CD8-positive, alpha-beta memory T cell (primary cell): Measurements from ENCODE around the gene RIPOR3. TPM values are rescaled to one million over a fixed set of nuclear protein-coding genes. Genes with fewer than 3 reads are reported as not detected.
A peak's percentile ranks its signal among the peaks of the same experiment; 100 is the strongest.

ENCODE experiments used
- CTCF ChIA-PET: fragments of 350-600 bp; sonication (Branson Sonifier 250); formaldehyde crosslinking; loops from one replicate; lab custom pipeline; 2021; ENCODE audit warnings: antibody characterized with exemption; lab: Charles Lee
- POLR2A ChIA-PET: fragments of 350-600 bp; sonication (Branson Sonifier 250); formaldehyde crosslinking; loops from one replicate; lab custom pipeline; 2021; ENCODE audit warnings: antibody characterized with exemption; lab: Charles Lee
- DNase-seq, 5 donors: peaks; one replicate each; pipeline versions ENCODE4 v3.0.0 to v3.0.0-alpha.2; 2020 to 2022; ENCODE audit warnings: mixed read lengths in 1 of 5
- H3K27ac ChIP-seq: one replicate; pipeline ENCODE4 v1.7.0; 2013; ENCODE audit warnings: low read depth, mild to moderate bottlenecking, low read length, moderate library complexity
- H3K27me3 ChIP-seq: 2 replicates; pipeline ENCODE4 v1.7.0; 2013; ENCODE audit warnings: low read length, mild to moderate bottlenecking; ENCODE audit not compliant: insufficient read depth, poor library complexity, severe bottlenecking
- H3K36me3 ChIP-seq: 2 replicates; pipeline ENCODE4 v1.7.0; 2013; ENCODE audit warnings: mild to moderate bottlenecking, low read length, moderate library complexity; ENCODE audit not compliant: insufficient read depth
- H3K4me1 ChIP-seq: 2 replicates; pipeline ENCODE4 v1.7.0; 2013; ENCODE audit warnings: mild to moderate bottlenecking, low read length, moderate library complexity; ENCODE audit not compliant: insufficient read depth
- H3K4me3 ChIP-seq: 2 replicates; pipeline ENCODE4 v1.7.0; 2013; ENCODE audit warnings: mild to moderate bottlenecking, low read length
- H3K9me3 ChIP-seq: 2 replicates; pipeline ENCODE4 v1.7.0; 2013; ENCODE audit warnings: mild to moderate bottlenecking, low read length
- H3K27ac Mint-ChIP-seq, 8 donors: one replicate each; pipeline ENCODE4 v1.8.0; 2020 to 2021; ENCODE audit warnings: mixed read lengths in 8 of 8, mild to moderate bottlenecking in 6 of 8, inconsistent platforms in 3 of 8, moderate library complexity in 3 of 8
- H3K27me3 Mint-ChIP-seq, 2 donors: one replicate each; pipeline ENCODE4 v1.8.0; 2020 to 2021; ENCODE audit warnings: mixed read lengths in 2 of 2, mild to moderate bottlenecking in 1 of 2, moderate library complexity in 1 of 2
- H3K36me3 Mint-ChIP-seq, 3 donors: one replicate each; pipeline ENCODE4 v1.8.0; 2020 to 2021; ENCODE audit warnings: mixed read lengths in 3 of 3, inconsistent platforms in 1 of 3, mild to moderate bottlenecking in 1 of 3
- H3K4me1 Mint-ChIP-seq, 3 donors: one replicate each; pipeline ENCODE4 v1.8.0; 2020 to 2021; ENCODE audit warnings: mixed read lengths in 3 of 3, inconsistent platforms in 1 of 3, mild to moderate bottlenecking in 1 of 3
- H3K4me3 Mint-ChIP-seq, 7 donors: one replicate each; pipeline ENCODE4 v1.8.0; 2020 to 2021; ENCODE audit warnings: mixed read lengths in 7 of 7, mild to moderate bottlenecking in 6 of 7, moderate library complexity in 4 of 7, inconsistent platforms in 2 of 7
- H3K9me3 Mint-ChIP-seq, 5 donors: one replicate each; pipeline ENCODE4 v1.8.0; 2020 to 2022; ENCODE audit warnings: mixed read lengths in 5 of 5, mild to moderate bottlenecking in 3 of 5, moderate library complexity in 2 of 5, inconsistent platforms in 1 of 5
- polyA plus RNA-seq: library from polyadenylated mRNA; unstranded; fragments of 300-500 nt; fragmentation: Illumina TruSeq; gene quantifications from one replicate; pipeline ENCODE4 v1.2.3, GENCODE V29; 2021
- total RNA-seq, 2 experiments: library from RNA; stranded (reverse); gene quantifications; one replicate each; pipeline ENCODE4 v1.2.3, GENCODE V29; 2021

The RIPOR3 gene
- total and polyA plus RNA-seq, 3 experiments from 2014 or later = 1.8 TPM; not detected in 2

DNA sequence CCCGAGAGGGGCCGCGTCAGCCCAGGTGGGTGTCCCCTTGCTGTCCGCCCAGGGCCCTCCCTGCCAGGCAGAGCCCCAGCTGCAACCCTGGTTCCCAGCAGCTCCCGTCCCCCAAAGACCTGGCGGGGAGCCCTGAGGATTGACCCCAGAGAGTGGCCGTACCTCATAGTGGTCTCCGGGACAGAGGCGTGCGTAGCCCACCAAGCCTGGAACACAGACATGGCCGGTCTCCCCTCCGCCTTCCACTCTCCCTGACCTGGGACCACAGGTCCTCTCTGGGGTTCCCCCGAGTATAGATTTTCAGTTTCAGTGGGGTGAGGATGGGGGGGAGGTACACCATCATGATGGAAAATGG, 82.6 kb downstream of the RIPOR3 start:
- Histone ChIP-seq H3K36me3 (no peaks in the 10 kb centered on the region), H3K4me1 (no peaks in the 10 kb centered on the region), H3K27ac (no peak overlapping the region), H3K27me3 (no peaks in the 10 kb centered on the region), H3K9me3 (no peaks in the 10 kb centered on the region), H3K4me3 (no peak overlapping the region)
- POLR2A ChIA-PET = no interaction called here
- H3K36me3 Mint-ChIP-seq = no peaks in the 10 kb centered on the region
- no peaks in the 10 kb centered on the region for H3K4me1 Mint-ChIP-seq
- CTCF ChIA-PET = interaction anchor here (1.1 kb wide), 1 partner anchor 20 kb away, joined by 3 read pairs; no protein-coding TSS in a partner anchor
- H3K27me3 Mint-ChIP-seq = peaks cover under 1 to 9% of the 10 kb centered on the region in 2 donors
- H3K27ac Mint-ChIP-seq = no peak overlapping the region
- H3K9me3 Mint-ChIP-seq = no peaks in the 10 kb centered on the region
- no peak for DNase-seq
- H3K4me3 Mint-ChIP-seq = no peak overlapping the region

DNA sequence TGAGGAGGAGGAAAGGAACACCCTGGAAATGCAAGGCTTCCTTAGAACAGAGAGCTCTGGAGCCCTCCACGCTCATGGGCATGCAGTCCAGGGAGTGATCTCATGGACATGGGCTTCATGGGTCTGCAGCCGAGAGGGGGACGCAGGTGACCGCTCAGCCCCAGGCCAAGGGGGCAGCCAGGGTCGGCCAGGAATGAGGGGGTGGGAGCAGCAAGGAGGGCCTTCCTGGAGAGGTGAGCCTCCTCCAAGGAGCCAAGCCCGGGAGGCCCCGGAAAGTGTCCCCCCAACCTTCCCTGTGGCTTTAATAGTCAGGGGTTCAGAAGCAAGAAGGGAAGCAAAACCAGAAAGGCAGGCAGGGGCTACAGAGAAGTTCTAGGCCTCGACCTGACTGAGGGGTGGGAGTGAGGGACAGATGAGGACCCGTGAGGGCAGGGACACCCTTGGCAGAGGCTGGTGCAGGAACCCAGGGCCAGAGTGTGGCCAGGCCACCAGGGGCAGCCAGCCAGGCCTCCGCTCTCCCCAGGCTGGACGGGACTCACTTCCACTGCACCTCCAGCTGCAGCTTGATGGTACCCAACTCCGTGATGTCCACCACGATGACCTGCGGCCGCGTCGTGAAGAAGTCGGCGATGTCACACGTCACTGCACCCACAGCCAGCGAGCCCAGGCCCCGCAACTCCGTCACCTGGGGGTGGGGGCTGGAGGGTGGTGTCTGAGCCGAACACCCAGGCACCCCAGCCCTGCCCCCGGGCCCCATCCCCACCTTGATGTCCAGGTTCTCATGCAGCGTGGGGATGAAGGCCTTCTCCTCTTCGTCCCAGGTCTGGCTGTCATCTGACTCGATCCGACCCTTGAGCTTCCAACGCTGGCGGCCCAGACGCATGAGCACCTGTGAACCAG, 83.2 kb downstream of the RIPOR3 start:
- Mint-ChIP-seq H3K9me3 (no peaks in the 10 kb centered on the region), H3K4me3 (no peak overlapping the region)
- CTCF ChIA-PET = no interaction called here

DNA sequence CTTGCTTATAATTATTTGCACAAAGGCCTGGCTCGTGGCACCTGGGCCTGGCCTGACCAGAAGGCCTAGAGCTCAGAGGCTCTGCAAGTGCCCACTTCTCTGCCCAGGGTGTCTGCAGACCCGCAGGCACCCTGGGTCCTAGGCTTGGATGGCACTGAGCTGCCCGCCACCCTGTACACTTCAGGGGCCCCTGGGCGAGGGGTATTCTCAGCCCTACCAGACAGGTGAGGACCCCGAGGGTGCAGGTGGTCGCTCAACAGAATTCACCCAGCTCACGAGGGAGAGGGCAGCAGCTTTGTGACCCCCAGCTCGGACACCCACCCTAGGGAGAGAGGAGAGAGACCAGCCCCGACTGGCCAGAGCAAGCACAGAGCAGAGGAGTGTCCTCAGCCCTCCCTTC, 83.9 kb downstream of the RIPOR3 start:
- no peaks in the 10 kb centered on the region for H3K36me3 Mint-ChIP-seq
- H3K27ac ChIP-seq = no peak overlapping the region
- no peak for DNase-seq
- no peaks in the 10 kb centered on the region for H3K9me3 ChIP-seq
- no peak overlapping the region for H3K4me3 ChIP-seq
- no peaks in the 10 kb centered on the region for H3K9me3 Mint-ChIP-seq
- peaks cover 0 to 3% (median 1%) of the 10 kb centered on the region in 3 donors for H3K4me1 Mint-ChIP-seq
- POLR2A ChIA-PET = no interaction called here
- no peak overlapping the region for H3K4me3 Mint-ChIP-seq
- H3K27ac Mint-ChIP-seq = no peak overlapping the region
- no peaks in the 10 kb centered on the region for H3K36me3 ChIP-seq
- CTCF ChIA-PET = no interaction called here
- H3K27me3 ChIP-seq = no peaks in the 10 kb centered on the region
- H3K27me3 Mint-ChIP-seq = peaks cover 0 to 14% of the 10 kb centered on the region in 2 donors
- no peaks in the 10 kb centered on the region for H3K4me1 ChIP-seq

More for the DNA sequence above, 83.2 kb downstream of the RIPOR3 start:
- Histone ChIP-seq H3K9me3 (no peaks in the 10 kb centered on the region), H3K27ac (no peak overlapping the region), H3K4me3 (no peak overlapping the region), H3K27me3 (no peaks in the 10 kb centered on the region), H3K36me3 (no peaks in the 10 kb centered on the region), H3K4me1 (no peaks in the 10 kb centered on the region)
- POLR2A ChIA-PET = no interaction called here
- DNase-seq = no peak
- peaks cover 0 to 10% of the 10 kb centered on the region in 2 donors for H3K27me3 Mint-ChIP-seq
- H3K36me3 Mint-ChIP-seq = no peaks in the 10 kb centered on the region
- H3K4me1 Mint-ChIP-seq = no peaks in the 10 kb centered on the region
- H3K27ac Mint-ChIP-seq = no peak overlapping the region

DNA sequence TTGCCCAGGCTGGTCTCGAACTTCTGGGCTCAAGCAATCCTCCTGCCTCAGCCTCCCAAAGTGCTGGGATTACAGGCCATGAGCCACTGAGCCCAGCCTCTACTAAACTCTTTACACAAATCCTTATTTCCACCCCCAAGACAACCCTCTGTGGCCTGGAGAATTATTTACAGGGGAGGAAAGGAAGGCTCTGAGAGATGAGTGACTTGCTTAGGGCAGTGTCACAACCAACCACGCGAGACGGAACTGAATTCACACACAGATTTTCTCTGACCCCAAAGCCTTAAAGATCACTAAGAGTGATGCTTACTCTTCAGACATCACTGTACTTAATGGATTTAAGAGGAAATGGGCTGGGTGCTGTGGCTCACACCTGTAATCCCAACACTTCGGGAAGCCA, 86.2 kb downstream of the RIPOR3 start:
- Histone ChIP-seq H3K4me3 (no peak overlapping the region), H3K36me3 (no peaks in the 10 kb centered on the region), H3K4me1 (no peaks in the 10 kb centered on the region), H3K9me3 (no peaks in the 10 kb centered on the region), H3K27me3 (no peaks in the 10 kb centered on the region), H3K27ac (no peak overlapping the region)
- no peak for DNase-seq
- ChIA-PET POLR2A (no interaction called here), CTCF (no interaction called here)
- no peak overlapping the region for H3K4me3 Mint-ChIP-seq
- peaks cover 0 to 13% of the 10 kb centered on the region in 2 donors for H3K27me3 Mint-ChIP-seq
- H3K9me3 Mint-ChIP-seq = no peaks in the 10 kb centered on the region
- no peaks in the 10 kb centered on the region for H3K36me3 Mint-ChIP-seq
- H3K27ac Mint-ChIP-seq = no peak overlapping the region
- peaks cover 0 to 3% (median 1%) of the 10 kb centered on the region in 3 donors for H3K4me1 Mint-ChIP-seq

DNA sequence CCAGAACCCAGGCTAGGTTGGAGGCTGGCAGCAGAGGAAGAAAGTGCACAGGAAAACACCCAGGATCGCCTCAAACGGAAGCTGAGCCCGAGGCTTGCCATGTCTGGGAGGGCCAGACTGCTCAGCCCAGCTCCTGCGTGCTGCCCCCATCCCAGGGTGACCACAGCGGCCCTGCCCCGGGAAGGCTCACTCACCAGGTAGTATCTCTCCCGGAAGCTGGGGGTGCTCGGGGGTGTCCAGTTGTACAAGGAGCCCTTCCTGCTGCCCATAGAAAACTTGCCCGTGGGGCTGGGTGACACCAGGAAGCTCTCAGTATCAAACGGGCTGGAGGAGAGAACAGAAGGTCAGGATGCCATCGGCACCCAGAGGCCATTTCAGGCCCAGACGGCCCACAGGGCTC, 86.9 kb downstream of the RIPOR3 start:
- no peak for DNase-seq
- H3K4me3 Mint-ChIP-seq = peak overlapping the region in 1 of 7 donors; percentile 54
- no peak overlapping the region for H3K4me3 ChIP-seq
- peaks cover 0 to 12% of the 10 kb centered on the region in 2 donors for H3K27me3 Mint-ChIP-seq
- H3K27ac Mint-ChIP-seq = no peak overlapping the region
- POLR2A ChIA-PET = no interaction called here
- H3K27me3 ChIP-seq = no peaks in the 10 kb centered on the region
- no peaks in the 10 kb centered on the region for H3K9me3 ChIP-seq
- CTCF ChIA-PET = no interaction called here
- no peaks in the 10 kb centered on the region for H3K36me3 ChIP-seq
- no peaks in the 10 kb centered on the region for H3K4me1 ChIP-seq
- H3K4me1 Mint-ChIP-seq = peaks cover 0 to 3% (median 1%) of the 10 kb centered on the region in 3 donors
- H3K9me3 Mint-ChIP-seq = no peaks in the 10 kb centered on the region
- no peak overlapping the region for H3K27ac ChIP-seq
- H3K36me3 Mint-ChIP-seq = no peaks in the 10 kb centered on the region

DNA sequence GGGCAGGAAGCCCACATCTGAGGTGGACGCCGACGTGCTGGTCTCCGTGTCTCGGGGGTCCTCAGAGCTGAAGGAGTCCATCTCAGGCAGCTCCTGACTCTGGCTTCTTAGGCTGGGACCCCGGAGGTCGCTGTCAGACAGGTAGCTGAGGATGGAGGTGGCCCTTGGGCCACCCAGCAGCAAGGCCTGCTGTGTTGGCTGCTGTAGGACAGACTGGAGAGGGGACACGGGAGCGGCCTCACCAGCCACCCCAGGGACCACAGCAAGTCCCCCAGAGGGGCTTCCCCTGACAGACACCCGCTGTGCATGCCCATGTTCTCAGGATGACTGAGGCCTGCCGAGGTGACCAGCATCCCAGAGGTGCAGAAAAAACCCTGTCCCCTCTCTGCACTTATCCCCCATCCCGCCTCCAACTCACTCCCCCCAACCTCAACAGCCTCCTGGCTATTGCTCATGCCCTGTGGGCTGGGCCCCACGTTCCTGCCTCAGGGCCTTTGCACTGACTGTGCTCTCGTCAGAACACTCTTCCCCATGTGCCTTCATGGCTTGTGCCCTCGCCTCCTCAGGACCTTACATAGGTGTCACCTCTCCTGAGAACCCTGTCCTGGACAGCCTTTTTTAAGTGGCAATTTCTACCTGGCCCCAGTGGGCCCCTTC, 88.8 kb downstream of the RIPOR3 start:
- Mint-ChIP-seq H3K4me1 (peaks cover 0 to 3% (median 1%) of the 10 kb centered on the region in 3 donors), H3K27ac (no peak overlapping the region), H3K36me3 (no peaks in the 10 kb centered on the region), H3K4me3 (no peak overlapping the region), H3K9me3 (no peaks in the 10 kb centered on the region), H3K27me3 (peaks cover 0 to 12% of the 10 kb centered on the region in 2 donors)
- no peaks in the 10 kb centered on the region for H3K27me3 ChIP-seq
- no peaks in the 10 kb centered on the region for H3K36me3 ChIP-seq
- ChIA-PET POLR2A (no interaction called here), CTCF (no interaction called here)
- H3K27ac ChIP-seq = no peak overlapping the region
- H3K9me3 ChIP-seq = no peaks in the 10 kb centered on the region
- H3K4me3 ChIP-seq = no peak overlapping the region
- H3K4me1 ChIP-seq = no peaks in the 10 kb centered on the region
- DNase-seq = no peak

DNA sequence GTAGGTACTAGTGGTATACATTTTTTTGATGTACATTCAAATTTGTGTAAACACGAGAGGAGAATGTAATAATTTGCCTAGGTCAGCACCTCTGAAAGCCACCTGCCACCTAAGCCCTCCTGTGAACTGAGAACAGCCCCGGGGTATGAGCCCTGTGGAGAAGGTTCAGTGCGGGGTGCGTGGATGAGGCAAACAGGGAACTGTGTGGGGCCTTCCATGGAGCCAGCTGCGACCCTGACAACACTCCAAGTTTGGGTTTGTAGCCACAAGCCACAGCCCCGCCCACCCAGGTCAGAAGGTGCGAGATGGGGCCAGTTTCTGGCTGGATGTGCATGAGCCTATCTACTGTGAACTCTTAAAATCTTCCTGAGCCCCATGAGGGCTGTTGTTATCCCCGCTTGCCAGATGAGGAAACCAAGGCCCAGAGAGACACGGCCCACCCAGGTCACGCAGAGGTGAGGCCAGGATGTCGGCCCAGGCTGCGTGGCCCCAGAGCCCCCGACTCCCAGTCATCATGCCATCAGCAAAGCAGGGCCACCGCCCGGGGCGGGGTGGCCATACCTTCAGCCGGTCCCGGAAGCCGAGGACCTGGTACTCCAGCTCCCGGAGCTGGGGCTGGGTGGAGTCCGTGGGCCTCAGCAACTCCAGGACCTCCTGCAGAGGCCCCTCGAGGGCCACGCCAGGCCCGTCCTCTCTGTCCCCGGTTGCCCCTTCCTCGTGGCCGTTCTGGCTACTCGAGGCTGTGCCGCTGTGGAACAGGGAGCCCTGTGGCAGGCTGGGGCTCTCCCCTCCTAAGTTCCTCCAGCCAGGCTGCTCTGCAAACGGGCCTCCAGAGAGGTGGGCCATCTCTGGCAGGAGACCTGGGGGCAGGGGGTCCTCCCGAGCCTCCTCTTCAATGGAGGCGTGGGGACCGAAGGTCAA, 89.6 kb downstream of the RIPOR3 start:
- no peaks in the 10 kb centered on the region for H3K36me3 ChIP-seq
- no peaks in the 10 kb centered on the region for H3K27me3 ChIP-seq
- H3K27ac ChIP-seq = no peak overlapping the region
- Mint-ChIP-seq H3K9me3 (no peaks in the 10 kb centered on the region), H3K27ac (no peak overlapping the region), H3K4me3 (no peak overlapping the region), H3K36me3 (no peaks in the 10 kb centered on the region), H3K27me3 (peaks cover 0 to 12% of the 10 kb centered on the region in 2 donors), H3K4me1 (peaks cover 0 to 3% (median 1%) of the 10 kb centered on the region in 3 donors)
- no peaks in the 10 kb centered on the region for H3K4me1 ChIP-seq
- CTCF ChIA-PET = no interaction called here
- H3K4me3 ChIP-seq = no peak overlapping the region
- POLR2A ChIA-PET = no interaction called here
- DNase-seq = no peak
- no peaks in the 10 kb centered on the region for H3K9me3 ChIP-seq
